Thoracic aorta (tissue), 2 donors: ENCODE measurements around the gene LCORL. TPM values are rescaled to one million over a fixed set of nuclear protein-coding genes. Genes with fewer than 3 reads are reported as not detected.

Source experiments
- ATAC-seq: fragments of 150-250 bp; one replicate; pipeline ENCODE4 v1.8.0; 2017; ENCODE audit warnings: low read depth; ENCODE audit not compliant: insufficient number of reproducible peaks, low FRiP score
- DNase-seq: peaks from one replicate; pipeline ENCODE4 v3.0.0-alpha.2; 2020; ENCODE audit warnings: low spot score
- H3K27ac ChIP-seq, 2 donors: fragments of 200-600 bp; sonication (generic); 1 replicate in 1 of 2; 2 replicates in 1 of 2; pipeline ENCODE4 v1.5.1; 2016; ENCODE audit warnings: mild to moderate bottlenecking in 2 of 2, moderate library complexity in 2 of 2
- H3K27me3 ChIP-seq: fragments of 200-600 bp; sonication (generic); replicated peaks from 2 replicates; pipeline ENCODE4 v1.6.0; 2016; ENCODE audit warnings: mild to moderate bottlenecking; ENCODE audit not compliant: insufficient read depth
- H3K36me3 ChIP-seq: fragments of 200-600 bp; sonication (generic); one replicate; pipeline ENCODE4 v1.5.1; 2016
- H3K4me1 ChIP-seq, 2 donors: fragments of 200-600 bp; sonication (generic); 1 replicate in 1 of 2; 2 replicates in 1 of 2; pipeline versions ENCODE4 v1.5.1 to v1.6.0; 2016; ENCODE audit warnings: low read depth in 2 of 2, mild to moderate bottlenecking in 1 of 2; ENCODE audit not compliant: control insufficient read depth in 1 of 2
- H3K4me3 ChIP-seq: fragments of 200-600 bp; sonication (generic); 2 replicates; pipeline ENCODE4 v1.5.1; 2016; ENCODE audit warnings: mild to moderate bottlenecking
- H3K9me3 ChIP-seq: fragments of 200-600 bp; sonication (generic); 2 replicates; pipeline ENCODE4 v1.5.1; 2016
- CTCF ChIP-seq: fragments of 200-600 bp; sonication (generic); IDR thresholded peaks from one replicate; pipeline ENCODE4 v1.5.1; 2019; ENCODE audit warnings: antibody characterized with exemption
- total RNA-seq, 2 donors: library from RNA; depleted of rRNA; stranded (reverse); fragments of >200 nt; gene quantifications; one replicate each; pipeline versions ENCODE4 v1.1.0 to v1.2.3, GENCODE V29; 2016

The LCORL gene
- total RNA-seq, 2 donors from 2014 or later: 10.4 to 39.4 TPM

- Histone ChIP-seq H3K4me3 (no peak overlapping the region), H3K27me3 (no peaks in the 10 kb centered on the region), H3K27ac (no peak overlapping the region), H3K4me1 (no peaks in the 10 kb centered on the region), H3K36me3 (peaks cover 8% of the 10 kb centered on the region), H3K9me3 (no peaks in the 10 kb centered on the region)
- ATAC-seq (no peak), DNase-seq (no peak)
- no peak for TF ChIP-seq CTCF
Measured at GRCh38 chr4:17884511-17884910, 137.0 kb downstream of the LCORL start.

DNA sequence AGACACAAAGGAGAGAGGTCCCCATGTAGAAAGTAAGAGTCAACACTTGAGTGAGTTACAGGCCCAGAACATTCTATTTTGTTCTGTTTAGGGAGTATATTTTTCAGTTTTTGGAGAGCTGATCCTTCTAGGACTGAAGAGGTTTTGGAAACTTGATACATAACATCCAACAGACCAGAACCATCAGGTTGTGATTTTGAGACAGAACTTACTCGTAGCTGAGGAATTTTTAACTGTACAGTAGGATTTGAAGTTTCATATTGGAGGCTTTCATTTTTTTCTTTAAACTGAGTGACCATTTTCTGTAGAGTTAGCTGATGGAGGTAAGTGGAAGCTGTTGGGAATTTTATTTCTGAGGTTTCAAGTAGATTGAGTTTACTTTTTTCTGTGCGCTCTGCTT is 137.5 kb downstream of the LCORL start:
- Histone ChIP-seq H3K4me1 (no peaks in the 10 kb centered on the region), H3K27me3 (no peaks in the 10 kb centered on the region), H3K36me3 (peaks cover 8% of the 10 kb centered on the region), H3K9me3 (no peaks in the 10 kb centered on the region), H3K27ac (no peak overlapping the region), H3K4me3 (no peak overlapping the region)
- DNase-seq: no peak
- TF ChIP-seq CTCF: no peak
- ATAC-seq: no peak

DNA sequence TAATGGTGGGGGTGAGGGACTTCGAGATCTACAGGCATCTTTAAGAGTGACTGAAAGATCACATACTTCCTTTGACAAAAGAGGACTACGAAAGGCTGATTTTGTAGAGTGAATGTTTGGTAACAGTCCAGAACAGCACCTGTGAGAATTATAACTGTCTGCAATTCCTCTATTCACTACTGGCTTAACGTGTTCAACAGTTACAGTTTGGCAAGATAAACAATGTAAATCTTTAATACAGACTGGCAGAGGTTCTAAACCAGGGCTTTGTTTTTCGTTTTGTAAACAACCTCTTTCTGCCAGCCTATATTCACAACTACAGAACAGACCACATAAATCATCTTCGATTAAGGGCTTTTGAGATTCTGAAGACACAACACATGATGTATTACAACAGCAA is 143.9 kb downstream of the LCORL start:
- Histone ChIP-seq H3K4me3 (no peak overlapping the region), H3K9me3 (no peaks in the 10 kb centered on the region), H3K27ac (no peak overlapping the region), H3K4me1 (no peaks in the 10 kb centered on the region), H3K27me3 (no peaks in the 10 kb centered on the region), H3K36me3 (no peaks in the 10 kb centered on the region)
- DNase-seq (no peak), ATAC-seq (no peak)
- no peak for TF ChIP-seq CTCF

DNA sequence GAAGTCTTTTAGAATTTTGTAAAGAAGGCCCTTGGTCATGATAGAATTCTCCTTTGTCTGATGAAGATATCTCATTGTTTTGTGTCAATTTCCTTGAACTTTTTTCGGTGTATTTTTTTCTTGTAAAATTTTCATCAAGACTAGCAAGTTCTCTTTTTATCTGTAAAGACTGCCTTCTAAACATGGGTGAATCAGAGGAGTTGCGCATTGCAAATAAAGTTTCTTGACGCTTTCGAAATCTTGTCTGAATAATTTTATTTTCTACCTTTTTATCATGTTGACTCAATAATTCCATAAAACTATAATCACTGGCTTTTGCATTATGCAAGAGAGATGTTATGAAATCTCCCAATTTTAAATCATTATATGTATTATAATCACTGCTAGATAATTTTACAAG is 144.6 kb downstream of the LCORL start:
- Histone ChIP-seq H3K9me3 (no peaks in the 10 kb centered on the region), H3K4me3 (no peak overlapping the region), H3K27me3 (no peaks in the 10 kb centered on the region), H3K4me1 (no peaks in the 10 kb centered on the region), H3K36me3 (no peaks in the 10 kb centered on the region), H3K27ac (no peak overlapping the region)
- no peak for TF ChIP-seq CTCF
- ATAC-seq (no peak), DNase-seq (no peak)

DNA sequence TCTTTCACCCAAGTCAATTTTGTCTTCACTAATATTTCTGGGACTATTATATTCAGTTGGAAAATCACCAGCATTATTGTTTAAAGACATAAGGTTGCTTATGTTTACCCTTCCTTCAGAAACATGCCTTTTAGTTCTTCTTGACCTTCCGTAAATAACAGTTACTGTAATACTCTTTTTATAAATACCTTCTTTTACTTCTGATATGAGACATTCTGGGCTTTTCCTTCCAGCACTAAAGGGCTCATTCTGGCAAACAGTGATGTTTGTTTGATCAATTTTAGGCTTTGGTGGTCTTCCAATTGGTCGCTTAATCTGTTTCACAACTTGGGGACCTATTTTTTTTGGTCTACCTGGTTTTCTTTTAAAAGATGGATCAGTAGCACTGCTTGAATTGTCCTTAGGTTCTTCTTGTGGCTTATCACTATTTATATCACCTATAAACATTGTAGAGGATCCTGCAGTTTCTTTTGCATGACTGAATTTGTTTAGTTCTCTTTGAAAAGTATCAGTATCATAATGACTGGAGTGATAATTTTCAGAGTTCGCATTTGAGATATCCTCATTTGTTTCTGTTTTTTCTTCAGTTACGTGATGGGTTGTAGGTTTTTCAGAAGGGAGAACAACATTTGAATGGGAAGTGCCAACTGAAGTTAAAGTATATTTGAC is 146.0 kb downstream of the LCORL start:
- Histone ChIP-seq H3K27ac (no peak overlapping the region), H3K4me1 (no peaks in the 10 kb centered on the region), H3K36me3 (no peaks in the 10 kb centered on the region), H3K9me3 (no peaks in the 10 kb centered on the region), H3K4me3 (no peak overlapping the region), H3K27me3 (no peaks in the 10 kb centered on the region)
- no peak for TF ChIP-seq CTCF
- ATAC-seq: no peak
- no peak for DNase-seq
